PC-9 (cell line): ENCODE results near the gene VAC14.

Source experiments
- CTCF ChIP-seq: fragments of 200-600 bp; sonication (generic); conservative IDR thresholded peaks from 2 replicates; pipeline ENCODE4 v1.6.1; 2017; ENCODE audit warnings: mixed run types, antibody characterized with exemption, mild to moderate bottlenecking, moderate library complexity
- EZH2 ChIP-seq: fragments of 200-600 bp; sonication (generic); IDR thresholded peaks from 2 replicates; pipeline ENCODE4 v1.8.0; 2017; ENCODE audit warnings: antibody characterized with exemption, low read depth

GRCh38 chr16:70809392-70810060, 8.6 kb upstream of the VAC14 start:
- no peak for TF ChIP-seq CTCF
- no peak for TF ChIP-seq EZH2
